Testis (tissue), 2 donors: ENCODE results near the gene AGAP1.

Source experiments
- CTCF ChIP-seq, 3 experiments: fragments of 450-650 bp in 2 of 3; fragments of 200-600 bp in 1 of 3; sonication (generic) in 1 of 3; IDR thresholded peaks; one replicate each; pipeline ENCODE4 v1.5.1; 2016 to 2019; ENCODE audit warnings: antibody characterized with exemption in 3 of 3, mild to moderate bottlenecking in 2 of 3, moderate library complexity in 1 of 3
- POLR2A ChIP-seq: fragments of 450-650 bp; IDR thresholded peaks from one replicate; pipeline ENCODE4 v1.6.1; 2017; ENCODE audit warnings: antibody characterized with exemption, mild to moderate bottlenecking, moderate library complexity

GRCh38 chr2:236168110-236169080 is 674.6 kb downstream of the AGAP1 start, which contains the start of gene GBX2:
- TF ChIP-seq CTCF (IDR thresholded peaks at IDR 0.05) (no peak), POLR2A (no peak)
